ENCODE results near the gene COL4A4. TPM values are rescaled to one million over a fixed set of nuclear protein-coding genes. Genes with fewer than 3 reads are reported as not detected.

The COL4A4 gene
- total RNA-seq, 4 donors from 2014 or later, result 0.40 to 2.3 (median 0.93) TPM

GRCh38 chr2:227127201-227127600 is 36.8 kb downstream of the COL4A4 start:
- TF ChIP-seq POLR2A (IDR thresholded peaks at IDR 0.05), result no peak
- TF ChIP-seq, protein P1, sequence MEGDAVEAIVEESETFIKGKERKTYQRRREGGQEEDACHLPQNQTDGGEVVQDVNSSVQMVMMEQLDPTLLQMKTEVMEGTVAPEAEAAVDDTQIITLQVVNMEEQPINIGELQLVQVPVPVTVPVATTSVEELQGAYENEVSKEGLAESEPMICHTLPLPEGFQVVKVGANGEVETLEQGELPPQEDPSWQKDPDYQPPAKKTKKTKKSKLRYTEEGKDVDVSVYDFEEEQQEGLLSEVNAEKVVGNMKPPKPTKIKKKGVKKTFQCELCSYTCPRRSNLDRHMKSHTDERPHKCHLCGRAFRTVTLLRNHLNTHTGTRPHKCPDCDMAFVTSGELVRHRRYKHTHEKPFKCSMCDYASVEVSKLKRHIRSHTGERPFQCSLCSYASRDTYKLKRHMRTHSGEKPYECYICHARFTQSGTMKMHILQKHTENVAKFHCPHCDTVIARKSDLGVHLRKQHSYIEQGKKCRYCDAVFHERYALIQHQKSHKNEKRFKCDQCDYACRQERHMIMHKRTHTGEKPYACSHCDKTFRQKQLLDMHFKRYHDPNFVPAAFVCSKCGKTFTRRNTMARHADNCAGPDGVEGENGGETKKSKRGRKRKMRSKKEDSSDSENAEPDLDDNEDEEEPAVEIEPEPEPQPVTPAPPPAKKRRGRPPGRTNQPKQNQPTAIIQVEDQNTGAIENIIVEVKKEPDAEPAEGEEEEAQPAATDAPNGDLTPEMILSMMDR (IDR thresholded peaks at IDR 0.05), result no peak
- H3K27me3 ChIP-seq, result peaks cover 0 to 3% (median 0%) of the 10 kb centered on the region in 4 donors
- H3K36me3 ChIP-seq, result no peaks in the 10 kb centered on the region
- 41% methylated on average over 8 of the region's 8 CpGs for WGBS, 2 donors
- no peaks in the 10 kb centered on the region for H3K4me1 ChIP-seq
- H3K9me3 ChIP-seq, result no peaks in the 10 kb centered on the region
- DNase-seq, result no peak
- intact Hi-C loops (cut with DNase I), result no loop called here
- no peak overlapping the region for H3K4me3 ChIP-seq
- no peak overlapping the region for H3K27ac ChIP-seq

DNA sequence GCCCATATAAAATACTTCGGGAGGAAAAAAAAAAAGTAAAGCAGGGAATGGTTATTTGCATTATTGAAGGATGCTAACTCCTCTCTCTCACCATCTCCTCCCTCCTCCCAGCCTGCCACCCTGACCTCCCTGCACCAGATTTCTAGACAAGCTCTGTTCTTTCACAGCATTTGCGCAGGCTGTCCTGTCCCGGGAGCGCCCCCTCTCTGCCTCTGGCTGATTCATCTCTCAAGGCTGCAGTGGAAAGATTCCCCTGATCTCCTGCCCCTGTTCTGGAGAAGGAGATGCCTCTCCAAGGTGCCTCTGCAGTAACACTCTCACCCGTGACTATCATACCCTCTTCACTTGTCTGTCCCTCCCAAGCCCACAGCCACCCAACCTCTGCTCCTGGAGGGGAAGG is 38.5 kb downstream of the COL4A4 start:
- Histone ChIP-seq H3K27ac (no peak overlapping the region), H3K36me3 (no peaks in the 10 kb centered on the region), H3K4me1 (no peaks in the 10 kb centered on the region), H3K27me3 (peaks cover 0 to 3% (median 0%) of the 10 kb centered on the region in 4 donors), H3K4me3 (no peak overlapping the region), H3K9me3 (no peaks in the 10 kb centered on the region)
- no peak for DNase-seq
- intact Hi-C loops (cut with DNase I), result no loop called here
- 69 to 72% methylated on average over 5 of the region's 5 CpGs for WGBS, 2 donors
- TF ChIP-seq POLR2A (IDR thresholded peaks at IDR 0.05), result no peak
- TF ChIP-seq, protein P1 (IDR thresholded peaks at IDR 0.05), result no peak

DNA sequence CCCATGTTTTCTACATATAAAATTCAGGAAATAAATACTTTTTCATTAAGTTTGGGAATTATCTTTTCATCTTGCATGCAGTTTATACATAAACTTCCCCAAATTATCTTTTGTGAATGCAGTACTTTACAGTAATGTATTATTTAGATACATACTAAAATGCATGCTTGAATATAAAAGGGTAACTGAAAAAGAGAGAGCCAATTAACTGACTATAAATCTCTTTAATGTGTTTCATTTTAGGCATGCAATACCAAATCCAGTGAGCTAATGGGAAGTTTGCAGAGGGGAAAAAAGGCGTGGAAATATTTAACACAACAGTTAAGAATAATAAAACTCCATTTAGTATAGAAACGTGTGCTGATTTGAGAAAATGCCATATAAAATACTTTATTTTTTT is 39.2 kb downstream of the COL4A4 start:
- WGBS, 2 donors, result 53 to 57% methylated on average over 2 of the region's 2 CpGs

DNA sequence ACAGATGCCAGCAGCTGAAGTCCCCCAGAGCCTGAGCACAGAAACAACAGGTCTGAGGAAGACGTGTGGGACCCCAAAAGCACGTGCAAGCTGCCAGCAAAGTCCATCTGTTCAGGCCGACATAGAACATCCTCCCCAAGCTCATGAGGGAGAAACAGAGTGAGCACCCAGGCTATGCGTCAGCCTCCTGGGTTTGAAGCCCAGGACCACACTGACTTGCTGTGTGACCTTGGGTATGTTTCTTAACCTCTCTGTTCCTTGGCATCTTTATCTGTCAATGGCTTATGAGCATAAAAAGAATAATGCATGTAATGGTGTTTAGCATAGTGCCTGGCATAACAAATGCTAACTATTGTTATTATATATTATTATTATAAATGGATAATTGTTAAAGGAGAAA is 40.3 kb downstream of the COL4A4 start:
- no peak for DNase-seq
- 65 to 79% methylated on average over 3 to 4 of the region's 4 CpGs for WGBS, 2 donors
- no peak overlapping the region for H3K27ac ChIP-seq
- TF ChIP-seq, protein P1 (IDR thresholded peaks at IDR 0.05), result no peak
- TF ChIP-seq POLR2A (IDR thresholded peaks at IDR 0.05), result no peak
- H3K36me3 ChIP-seq, result no peaks in the 10 kb centered on the region
- H3K4me1 ChIP-seq, result no peaks in the 10 kb centered on the region
- peaks cover 0 to 3% (median 0%) of the 10 kb centered on the region in 4 donors for H3K27me3 ChIP-seq
- intact Hi-C loops (cut with DNase I), result no loop called here
- no peaks in the 10 kb centered on the region for H3K9me3 ChIP-seq
- H3K4me3 ChIP-seq, result no peak overlapping the region

More for the DNA sequence above, 39.2 kb downstream of the COL4A4 start:
- H3K9me3 ChIP-seq, result no peaks in the 10 kb centered on the region
- H3K4me3 ChIP-seq, result no peak overlapping the region
- H3K27ac ChIP-seq, result no peak overlapping the region
- no peak for DNase-seq
- peaks cover 0 to 3% (median 0%) of the 10 kb centered on the region in 4 donors for H3K27me3 ChIP-seq
- TF ChIP-seq POLR2A (IDR thresholded peaks at IDR 0.05), result no peak
- no peaks in the 10 kb centered on the region for H3K36me3 ChIP-seq
- H3K4me1 ChIP-seq, result no peaks in the 10 kb centered on the region
- intact Hi-C loops (cut with DNase I), result no loop called here

DNA sequence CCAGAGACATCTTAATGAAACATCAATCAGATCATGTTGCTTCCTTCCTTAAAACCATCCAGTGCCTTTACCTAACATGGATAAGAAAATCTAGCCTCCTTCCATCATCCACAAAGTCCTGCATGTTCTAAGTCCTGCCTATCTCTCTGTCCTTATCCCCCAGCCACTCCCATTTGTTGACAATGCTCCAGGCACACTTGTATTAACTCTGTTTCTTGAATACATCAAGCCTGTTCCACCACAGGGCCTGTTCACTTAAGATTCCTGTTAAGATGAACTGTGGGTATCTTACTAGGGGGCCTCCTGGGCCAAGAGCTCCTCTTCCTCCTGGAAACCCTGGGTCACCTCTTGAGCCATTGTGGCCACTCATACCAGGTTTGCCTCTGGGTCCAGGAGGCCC is 45.7 kb downstream of the COL4A4 start:
- H3K4me1 ChIP-seq, result no peaks in the 10 kb centered on the region
- DNase-seq, result no peak
- TF ChIP-seq POLR2A (IDR thresholded peaks at IDR 0.05), result no peak
- TF ChIP-seq, protein P1 (IDR thresholded peaks at IDR 0.05), result no peak
- no peak overlapping the region for H3K4me3 ChIP-seq
- no peak overlapping the region for H3K27ac ChIP-seq
- H3K9me3 ChIP-seq, result no peaks in the 10 kb centered on the region
- H3K36me3 ChIP-seq, result no peaks in the 10 kb centered on the region
- intact Hi-C loops (cut with DNase I), result no loop called here
- no peaks in the 10 kb centered on the region for H3K27me3 ChIP-seq

- H3K27ac ChIP-seq, result no peak overlapping the region
- WGBS, 2 donors, result 29 to 38% methylated on average over 3 of the region's 3 CpGs
- H3K4me1 ChIP-seq, result no peaks in the 10 kb centered on the region
- no peaks in the 10 kb centered on the region for H3K27me3 ChIP-seq
- DNase-seq, result no peak
- no peaks in the 10 kb centered on the region for H3K9me3 ChIP-seq
- no peak overlapping the region for H3K4me3 ChIP-seq
- no peak for TF ChIP-seq POLR2A (IDR thresholded peaks at IDR 0.05)
- TF ChIP-seq, protein P1 (IDR thresholded peaks at IDR 0.05), result no peak
- intact Hi-C loops (cut with DNase I), result no loop called here
- no peaks in the 10 kb centered on the region for H3K36me3 ChIP-seq
Measured at GRCh38 chr2:227117852-227118251, 46.2 kb downstream of the COL4A4 start.

Data from esophagus squamous epithelium (tissue), 5 donors.